HG03439 (cell line): Measurements from ENCODE around the gene ZBTB37.
"Not testable (repeated sequence)": the region's sequence is repeated elsewhere in the genome, so short reads cannot be mapped to it uniquely, and the experiment has no call there.

Source experiments
- ATAC-seq: cut with Tn5 transposase; IDR thresholded peaks from one replicate; pipeline ENCODE4 v1.9.1; 2021; ENCODE audit warnings: mild to moderate bottlenecking, moderate library complexity; ENCODE audit not compliant: unreplicated experiment

The ZBTB37 gene

GRCh38 chr1:173900992-173901391 lies 32.8 kb downstream of the ZBTB37 start:
- no peak for ATAC-seq

GRCh38 chr1:173903827-173904531 lies 35.8 kb downstream of the ZBTB37 start:
- no peak for ATAC-seq

- no peak for ATAC-seq
Measured at GRCh38 chr1:173913111-173913510, 44.9 kb downstream of the ZBTB37 start.

- ATAC-seq, result no peak
Measured at GRCh38 chr1:173914366-173914871, 46.2 kb downstream of the ZBTB37 start.

GRCh38 chr1:173915596-173915995 lies 47.4 kb downstream of the ZBTB37 start:
- no peak for ATAC-seq

- ATAC-seq, result no peak
Measured at GRCh38 chr1:173916667-173917066, 48.5 kb downstream of the ZBTB37 start.

- no peak for ATAC-seq
Measured at GRCh38 chr1:173917149-173917548, 49.0 kb downstream of the ZBTB37 start, which contains the start of gene SERPINC1. SERPINC1 (minus strand) TSS chr1:173917327; CDS start chr1:173917259, 68 bp downstream.

GRCh38 chr1:173917635-173918493 lies 49.7 kb downstream of the ZBTB37 start:
- ATAC-seq, result no peak

GRCh38 chr1:173920861-173921260 lies 52.7 kb downstream of the ZBTB37 start:
- ATAC-seq, result no peak

GRCh38 chr1:173925306-173926242 lies 57.4 kb downstream of the ZBTB37 start:
- ATAC-seq, result no peak

GRCh38 chr1:173930541-173930940 lies 62.4 kb downstream of the ZBTB37 start:
- not testable (repeated sequence) for ATAC-seq

- ATAC-seq, result no peak
Measured at GRCh38 chr1:173934440-173934839, 66.3 kb downstream of the ZBTB37 start.

GRCh38 chr1:173937062-173937461 lies 68.9 kb downstream of the ZBTB37 start:
- no peak for ATAC-seq

- no peak for ATAC-seq
Measured at GRCh38 chr1:173946380-173946921, 78.3 kb downstream of the ZBTB37 start.

GRCh38 chr1:173948594-173948993 lies 80.4 kb downstream of the ZBTB37 start:
- no peak for ATAC-seq
